22Rv1 (cell line): ENCODE data around the gene ATG101.

Experiments
- ZFX ChIP-seq: fragments of 450-650 bp; IDR thresholded peaks from 2 replicates; pipeline ENCODE4 v1.6.1; 2017; ENCODE audit warnings: antibody characterized with exemption, borderline replicate concordance
- TF ChIP-seq, protein P1 (sequence below): fragments of 450-650 bp; IDR thresholded peaks from 2 replicates; pipeline ENCODE4 v1.5.1; 2017; ENCODE audit warnings: mild to moderate bottlenecking

DNA sequence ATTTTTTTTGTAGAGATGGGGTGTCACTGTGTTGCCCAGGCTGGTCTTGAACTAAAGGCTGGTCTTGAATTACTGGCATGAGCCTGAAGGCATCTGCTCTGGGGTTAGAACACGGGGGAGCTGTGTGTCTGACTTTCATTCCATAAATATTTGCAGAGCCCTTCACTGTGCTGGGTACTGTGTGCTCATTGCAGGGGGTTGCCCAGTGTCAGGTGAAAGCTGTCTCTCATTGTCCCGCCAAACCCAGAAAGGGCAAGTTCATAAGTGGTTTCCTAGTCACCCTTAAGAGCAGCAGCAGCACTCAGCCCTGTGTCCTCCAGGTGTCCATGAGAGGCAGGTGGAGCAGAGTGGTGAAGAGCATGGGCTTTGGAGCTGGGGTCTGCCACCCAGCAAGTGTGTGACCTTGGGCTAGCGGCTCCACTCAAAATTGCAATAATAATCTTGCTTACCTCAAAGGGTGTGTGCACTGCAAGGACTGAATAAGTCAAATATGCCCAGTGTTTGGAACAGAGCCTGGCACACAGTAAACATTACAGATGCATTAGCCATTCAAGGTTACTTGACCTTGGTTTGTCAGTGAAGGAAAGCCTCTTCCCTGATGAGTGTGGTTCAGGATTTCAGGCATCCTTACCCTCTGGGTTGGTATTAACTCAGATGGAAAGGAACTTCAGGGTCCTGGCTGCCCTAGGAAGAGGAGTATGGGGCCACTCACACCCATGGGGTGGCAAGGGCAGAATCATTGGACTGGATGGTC is 5.4 kb downstream of the ATG101 start:
- TF ChIP-seq, protein P1, sequence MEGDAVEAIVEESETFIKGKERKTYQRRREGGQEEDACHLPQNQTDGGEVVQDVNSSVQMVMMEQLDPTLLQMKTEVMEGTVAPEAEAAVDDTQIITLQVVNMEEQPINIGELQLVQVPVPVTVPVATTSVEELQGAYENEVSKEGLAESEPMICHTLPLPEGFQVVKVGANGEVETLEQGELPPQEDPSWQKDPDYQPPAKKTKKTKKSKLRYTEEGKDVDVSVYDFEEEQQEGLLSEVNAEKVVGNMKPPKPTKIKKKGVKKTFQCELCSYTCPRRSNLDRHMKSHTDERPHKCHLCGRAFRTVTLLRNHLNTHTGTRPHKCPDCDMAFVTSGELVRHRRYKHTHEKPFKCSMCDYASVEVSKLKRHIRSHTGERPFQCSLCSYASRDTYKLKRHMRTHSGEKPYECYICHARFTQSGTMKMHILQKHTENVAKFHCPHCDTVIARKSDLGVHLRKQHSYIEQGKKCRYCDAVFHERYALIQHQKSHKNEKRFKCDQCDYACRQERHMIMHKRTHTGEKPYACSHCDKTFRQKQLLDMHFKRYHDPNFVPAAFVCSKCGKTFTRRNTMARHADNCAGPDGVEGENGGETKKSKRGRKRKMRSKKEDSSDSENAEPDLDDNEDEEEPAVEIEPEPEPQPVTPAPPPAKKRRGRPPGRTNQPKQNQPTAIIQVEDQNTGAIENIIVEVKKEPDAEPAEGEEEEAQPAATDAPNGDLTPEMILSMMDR, result no peak
- TF ChIP-seq ZFX, result no peak
